GM19467 (cell line): Measurements from ENCODE around the gene CHDH.
A peak's percentile ranks its signal among the peaks of the same experiment; 100 is the strongest.

ENCODE experiments used
- ATAC-seq: cut with Tn5 transposase; IDR thresholded peaks from one replicate; pipeline ENCODE4 v1.9.1; 2021; ENCODE audit warnings: mild to moderate bottlenecking, moderate library complexity; ENCODE audit not compliant: unreplicated experiment

CHDH gene

DNA sequence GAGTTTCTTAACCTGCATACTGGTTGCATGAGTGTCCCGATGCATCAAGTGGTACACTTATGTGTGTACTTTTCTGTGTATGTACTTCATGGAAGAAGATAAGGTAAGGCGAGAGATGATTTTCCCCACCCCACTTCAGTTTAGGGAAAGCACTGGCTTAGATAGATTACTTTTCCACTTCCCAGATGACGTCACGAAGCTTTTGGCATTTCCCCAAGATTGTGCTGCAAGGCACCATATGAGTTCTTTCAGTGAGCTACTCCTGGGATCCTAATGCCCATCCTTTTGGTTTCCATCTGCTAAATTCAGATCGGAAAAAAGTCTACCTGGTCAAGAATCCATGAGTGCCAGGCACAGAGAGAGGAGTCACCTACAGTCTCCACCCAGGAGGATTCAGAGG lies 4.7 kb upstream of the CHDH start:
- no peak for ATAC-seq

DNA sequence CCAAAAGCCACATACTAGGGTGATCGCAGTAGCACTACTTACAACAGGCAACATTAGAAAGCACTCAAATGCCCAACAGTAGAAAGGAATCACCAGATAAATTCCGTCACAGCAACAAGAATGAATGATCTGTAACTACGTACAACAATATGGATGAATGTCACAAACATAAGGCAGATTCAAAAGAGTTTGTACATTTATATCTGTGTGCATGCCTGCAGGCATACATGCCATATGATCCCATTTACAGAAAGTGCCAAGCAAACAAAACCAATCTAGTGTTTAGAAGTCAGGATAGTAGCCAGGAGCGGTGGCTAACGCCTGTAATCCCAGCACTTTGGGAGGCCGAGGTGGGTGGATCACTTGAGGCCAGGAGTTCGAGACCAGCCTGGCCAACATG lies 3.7 kb upstream of the CHDH start:
- ATAC-seq: no peak

DNA sequence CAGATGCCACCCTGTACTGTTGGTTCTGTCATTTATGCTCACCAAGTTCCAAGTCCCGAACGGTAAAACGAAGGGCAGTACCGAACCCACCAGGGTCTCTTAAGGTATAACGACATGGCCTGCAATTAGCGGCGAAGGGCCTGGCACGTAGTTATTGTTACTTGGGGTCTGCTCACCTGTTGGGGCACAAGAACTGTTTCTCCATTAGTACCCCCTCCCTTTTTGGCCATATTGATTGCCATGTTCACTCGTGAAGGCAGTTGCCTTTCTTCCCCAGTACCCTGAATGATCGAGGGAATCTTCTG lies 584 bp upstream of the CHDH start:
- ATAC-seq: no peak

DNA sequence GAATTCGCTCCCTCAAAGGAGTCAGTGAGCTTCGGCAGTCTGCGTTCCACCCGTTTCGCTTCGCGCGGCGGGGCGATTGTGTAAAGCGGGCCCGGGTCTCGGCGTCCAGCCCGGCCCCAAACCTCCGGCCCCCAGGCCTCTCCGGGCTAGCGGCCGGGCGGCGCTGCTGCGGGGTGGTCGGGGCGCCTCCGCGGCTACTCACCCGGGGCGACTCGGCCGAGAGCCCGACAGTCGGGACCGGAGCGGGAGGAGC lies 412 bp downstream of the CHDH start:
- peak; percentile 3 for ATAC-seq

DNA sequence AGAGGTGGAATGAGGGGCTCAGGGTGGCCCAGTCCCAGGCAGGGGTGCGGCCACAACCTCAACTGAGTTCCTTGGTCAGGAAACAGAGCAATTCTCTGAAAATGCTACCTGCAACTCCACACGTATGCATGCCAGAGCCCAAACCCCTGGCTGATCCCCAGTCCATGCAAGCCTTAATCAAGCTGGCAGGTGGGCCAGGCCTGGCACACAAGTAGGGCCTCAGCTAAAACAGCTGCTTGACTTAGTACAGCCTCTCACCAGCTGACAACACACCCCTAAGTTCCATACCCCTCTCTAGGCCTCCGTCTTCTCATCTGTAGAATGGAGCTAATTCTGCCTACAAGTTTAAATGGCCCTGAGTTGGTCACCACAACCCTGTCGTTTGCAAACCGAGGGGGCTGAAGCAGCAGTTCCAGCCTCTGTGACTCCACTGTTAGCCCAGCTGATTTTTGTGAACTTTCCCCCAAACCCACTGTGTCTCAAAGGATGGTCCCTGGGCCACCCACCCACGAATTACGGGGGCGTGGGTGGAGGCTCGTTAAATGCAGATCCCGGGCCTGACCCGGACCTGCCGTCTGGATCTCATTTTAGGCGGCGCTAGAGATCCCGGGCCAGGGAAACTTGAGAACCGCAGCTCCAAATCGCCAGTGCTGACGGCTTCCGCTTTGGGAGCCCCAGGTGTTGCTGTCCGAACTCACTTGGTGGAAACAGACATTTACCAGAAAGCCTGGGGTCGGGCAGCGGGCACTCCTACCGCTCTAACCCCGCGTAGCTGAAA lies 927 bp downstream of the CHDH start:
- peak; percentile 8 for ATAC-seq

GRCh38 chr3:53844262-53845102 lies 1.7 kb downstream of the CHDH start:
- peak; percentile 1 for ATAC-seq

GRCh38 chr3:53843195-53844177 lies 2.7 kb downstream of the CHDH start:
- ATAC-seq: peak; percentile 36

DNA sequence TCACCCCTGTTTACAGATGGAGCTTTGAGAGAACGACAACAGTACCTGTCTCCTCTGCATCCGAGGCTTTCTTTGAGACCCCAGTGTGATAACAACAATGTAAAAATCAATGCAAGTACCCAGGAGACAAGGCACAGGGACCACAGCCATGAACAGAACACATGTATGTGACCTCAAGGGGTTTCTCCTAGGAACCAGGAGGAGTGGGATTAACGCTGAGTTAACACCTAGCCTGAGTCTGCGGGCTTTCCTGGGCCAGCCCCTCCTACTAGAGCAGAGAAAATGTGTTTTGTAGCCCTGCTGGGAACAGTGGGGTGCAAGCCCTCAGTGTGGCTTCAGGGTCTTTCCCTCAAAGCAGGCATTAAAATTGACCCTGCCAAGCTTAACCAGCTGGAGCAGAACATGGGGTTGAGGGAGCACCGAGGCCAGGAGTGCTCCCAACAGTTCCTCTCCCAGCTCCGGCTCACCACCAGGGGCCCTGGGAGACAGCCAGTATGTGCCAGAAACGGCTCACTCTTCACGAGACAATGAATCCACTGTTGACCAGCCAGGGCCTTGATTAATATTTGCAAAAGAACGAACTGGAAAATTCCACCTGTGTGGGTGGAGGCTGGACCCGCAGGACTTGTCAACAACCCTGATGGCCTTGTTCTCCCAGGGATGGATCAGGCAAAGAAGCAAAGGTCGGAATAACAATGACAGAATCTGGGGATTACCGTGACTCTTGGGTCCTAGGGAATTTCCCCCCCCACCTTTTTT lies 3.6 kb downstream of the CHDH start:
- ATAC-seq: no peak

DNA sequence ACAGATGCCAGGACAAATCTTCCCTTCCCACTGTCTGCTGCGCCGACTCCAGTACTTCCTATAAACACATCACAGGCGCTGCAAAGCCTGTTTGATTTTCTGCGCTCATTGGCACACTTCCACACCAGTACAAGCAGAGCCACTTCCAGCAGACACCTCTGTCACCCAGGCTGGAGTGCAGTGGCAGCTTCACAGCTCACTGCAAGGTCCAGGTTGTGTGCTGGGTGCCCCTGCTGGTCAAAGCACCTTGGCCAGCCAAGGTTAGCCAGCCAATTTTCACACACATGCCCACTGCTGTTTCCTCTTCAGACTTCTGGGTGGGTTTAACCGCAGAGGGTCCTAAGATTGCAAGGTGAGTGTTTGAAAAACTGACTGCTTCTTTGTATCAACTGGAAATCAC lies 4.9 kb downstream of the CHDH start:
- no peak for ATAC-seq

GRCh38 chr3:53837331-53837730 lies 8.9 kb downstream of the CHDH start:
- ATAC-seq: no peak

DNA sequence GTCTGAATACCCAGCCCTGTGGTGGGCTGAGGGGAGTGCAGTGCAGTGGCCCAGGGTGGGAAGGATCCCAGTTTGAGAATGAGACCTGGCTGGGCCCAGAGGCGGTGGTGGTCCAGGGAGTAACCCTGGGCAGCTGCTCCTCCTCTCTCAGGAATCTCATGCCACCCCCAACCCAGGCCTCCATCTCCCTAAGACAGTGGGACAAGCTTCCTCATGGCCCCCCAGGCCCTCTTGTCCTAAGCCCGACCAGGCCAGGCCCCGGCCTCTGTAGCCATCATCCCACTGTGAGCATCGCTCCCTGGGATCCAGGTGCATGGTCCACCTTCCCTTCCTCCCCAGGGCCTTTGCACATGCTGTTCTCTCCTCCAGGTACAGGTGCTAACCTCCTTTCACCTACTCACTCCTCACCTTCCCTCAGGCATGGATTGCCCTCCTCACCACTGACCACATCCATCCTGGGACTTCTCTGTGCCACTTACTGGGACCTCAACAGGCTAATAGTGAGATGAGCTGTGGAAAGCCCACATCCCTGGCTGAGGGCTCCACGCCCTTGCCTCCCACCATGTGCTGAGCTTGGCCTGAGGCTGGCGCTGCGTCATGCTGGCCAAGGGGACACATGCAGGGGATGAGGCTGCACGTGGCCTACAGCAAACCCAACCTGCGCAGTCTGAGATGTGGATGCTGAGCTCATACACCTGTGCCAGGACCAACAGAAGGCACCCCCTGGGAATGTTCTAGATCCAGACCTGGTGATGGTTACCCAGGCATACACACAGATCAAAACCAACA lies 9.9 kb downstream of the CHDH start:
- no peak for ATAC-seq

GRCh38 chr3:53835257-53835656 lies 11.0 kb downstream of the CHDH start:
- ATAC-seq: no peak

GRCh38 chr3:53834429-53835095 lies 11.7 kb downstream of the CHDH start:
- no peak for ATAC-seq

- ATAC-seq: no peak
Observed at GRCh38 chr3:53833700-53834099, 12.5 kb downstream of the CHDH start.

DNA sequence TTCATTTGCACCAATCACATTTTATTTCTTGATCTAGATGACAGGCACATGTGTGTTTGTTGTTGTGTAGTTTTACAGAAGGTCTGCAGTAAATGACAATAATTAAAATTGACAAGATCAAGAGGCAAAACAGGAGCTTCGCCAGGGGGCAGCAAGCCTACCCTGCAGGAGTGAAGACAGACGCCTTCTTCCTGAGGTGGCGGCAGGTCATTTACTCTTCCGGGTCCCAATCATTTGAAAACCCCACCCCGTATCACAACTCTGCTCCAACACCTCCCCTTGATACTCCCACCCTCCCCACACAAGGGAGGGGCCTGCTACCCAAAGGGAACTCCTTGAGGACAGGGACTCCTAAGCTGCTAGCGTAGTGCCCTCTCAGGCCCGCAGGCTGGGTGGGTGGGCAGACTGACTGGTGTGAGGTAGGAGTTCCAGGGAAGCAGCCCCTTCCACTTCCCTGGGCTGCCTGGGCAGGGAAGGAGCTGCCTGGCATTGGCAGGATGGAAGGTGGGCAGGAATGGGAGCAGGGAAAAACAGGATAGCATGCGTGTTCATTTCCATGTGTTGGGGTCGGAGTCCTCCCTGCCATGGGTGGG lies 13.1 kb downstream of the CHDH start:
- no peak for ATAC-seq

- no peak for ATAC-seq
Observed at GRCh38 chr3:53830944-53831343, 15.3 kb downstream of the CHDH start.

DNA sequence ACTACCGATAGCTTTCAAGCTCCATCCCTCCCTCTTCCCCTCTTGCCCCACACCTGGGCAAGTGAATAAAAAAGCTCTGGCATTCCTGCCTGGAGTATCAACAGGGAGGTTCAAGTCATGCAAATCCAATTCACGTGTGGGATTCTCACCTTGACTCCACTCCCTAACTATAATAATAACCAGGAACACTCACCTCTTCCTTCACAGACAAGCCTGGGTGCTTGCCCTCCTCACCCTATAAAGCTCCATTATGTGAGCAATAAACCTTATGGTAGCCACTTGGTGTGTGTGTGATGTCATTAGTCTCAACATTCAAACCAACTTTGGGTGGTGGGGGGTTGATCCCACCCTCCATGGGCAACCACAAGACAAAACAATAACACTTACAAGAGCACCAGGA lies 16.6 kb downstream of the CHDH start:
- no peak for ATAC-seq

- no peak for ATAC-seq
Observed at GRCh38 chr3:53828581-53828980, 17.6 kb downstream of the CHDH start.

DNA sequence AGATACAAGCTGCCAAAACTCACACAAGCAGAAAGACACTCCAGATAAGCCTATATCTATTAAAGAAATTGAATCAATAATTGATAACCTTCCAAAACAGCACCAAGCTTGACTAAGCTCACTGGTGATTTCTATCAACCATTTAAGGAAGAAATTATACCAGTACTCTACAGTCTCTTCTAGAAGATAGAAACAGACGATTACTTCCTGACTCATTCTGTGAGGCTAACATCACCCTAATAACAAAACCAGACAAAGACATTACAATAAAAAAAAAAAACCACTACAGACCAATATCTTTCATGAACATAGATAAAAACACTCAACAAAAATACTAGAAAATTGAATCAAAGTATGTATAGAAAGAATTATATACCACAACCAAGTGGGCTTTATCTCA lies 20.2 kb downstream of the CHDH start:
- ATAC-seq: no peak
